Measurements from ENCODE around the gene KRTCAP3. TPM values are rescaled to one million over a fixed set of nuclear protein-coding genes. Genes with fewer than 3 reads are reported as not detected.

KRTCAP3 gene
- total and polyA plus RNA-seq, 2 donors (not counting 1 experiment from before 2014, with no cell fraction given): 0.22 to 0.33 TPM

GRCh38 chr2:27471961-27472360 lies 29.8 kb downstream of the KRTCAP3 start:
- no peaks in the 10 kb centered on the region for H3K9me3 ChIP-seq (ENCODE audit: control insufficient read depth, insufficient read depth, low read depth, low read length)
- no peaks in the 10 kb centered on the region for H3K79me2 ChIP-seq (ENCODE audit: control insufficient read depth, insufficient read depth, low read length)
- no peaks in the 10 kb centered on the region for H3K27me3 ChIP-seq (ENCODE audit: control insufficient read depth, insufficient read depth, low read length)
- no peak for DNase-seq (ENCODE audit: low read depth in 2 of 2)
- H2AFZ ChIP-seq (ENCODE audit: low read length): no peak overlapping the region
- H3K4me2 ChIP-seq (ENCODE audit: extremely low read depth, insufficient read depth, low read length): no peak overlapping the region
- H3K4me1 ChIP-seq (ENCODE audit: control insufficient read depth, extremely low read depth, insufficient read depth, low read length): no peaks in the 10 kb centered on the region
- H3K9ac ChIP-seq (ENCODE audit: insufficient read depth, low read length): no peak overlapping the region
- H3K4me3 ChIP-seq (replicated peaks in 1 of 4; ENCODE audit: control extremely low read depth in 1 of 4, insufficient read depth in 1 of 4, low read depth in 3 of 4, low read length in 4 of 4): no peak overlapping the region
- H4K20me1 ChIP-seq (ENCODE audit: control insufficient read depth, extremely low read depth, insufficient read depth, low read length): no peaks in the 10 kb centered on the region
- no peak overlapping the region for H3K27ac ChIP-seq (ENCODE audit: insufficient read depth, low read length)
- TF ChIP-seq, protein P1, sequence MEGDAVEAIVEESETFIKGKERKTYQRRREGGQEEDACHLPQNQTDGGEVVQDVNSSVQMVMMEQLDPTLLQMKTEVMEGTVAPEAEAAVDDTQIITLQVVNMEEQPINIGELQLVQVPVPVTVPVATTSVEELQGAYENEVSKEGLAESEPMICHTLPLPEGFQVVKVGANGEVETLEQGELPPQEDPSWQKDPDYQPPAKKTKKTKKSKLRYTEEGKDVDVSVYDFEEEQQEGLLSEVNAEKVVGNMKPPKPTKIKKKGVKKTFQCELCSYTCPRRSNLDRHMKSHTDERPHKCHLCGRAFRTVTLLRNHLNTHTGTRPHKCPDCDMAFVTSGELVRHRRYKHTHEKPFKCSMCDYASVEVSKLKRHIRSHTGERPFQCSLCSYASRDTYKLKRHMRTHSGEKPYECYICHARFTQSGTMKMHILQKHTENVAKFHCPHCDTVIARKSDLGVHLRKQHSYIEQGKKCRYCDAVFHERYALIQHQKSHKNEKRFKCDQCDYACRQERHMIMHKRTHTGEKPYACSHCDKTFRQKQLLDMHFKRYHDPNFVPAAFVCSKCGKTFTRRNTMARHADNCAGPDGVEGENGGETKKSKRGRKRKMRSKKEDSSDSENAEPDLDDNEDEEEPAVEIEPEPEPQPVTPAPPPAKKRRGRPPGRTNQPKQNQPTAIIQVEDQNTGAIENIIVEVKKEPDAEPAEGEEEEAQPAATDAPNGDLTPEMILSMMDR (conservative IDR thresholded peaks at IDR 0.05 in 1 of 2, IDR thresholded peaks at IDR 0.05 in 1 of 2; ENCODE audit: low read depth in 1 of 2, low read length in 2 of 2): no peak
- no peak for TF ChIP-seq EZH2 (IDR thresholded peaks at IDR 0.05; ENCODE audit: low read length, missing control alignments)
- peaks cover 3% of the 10 kb centered on the region for H3K36me3 ChIP-seq (ENCODE audit: control insufficient read depth, insufficient read depth, low read length)

DNA sequence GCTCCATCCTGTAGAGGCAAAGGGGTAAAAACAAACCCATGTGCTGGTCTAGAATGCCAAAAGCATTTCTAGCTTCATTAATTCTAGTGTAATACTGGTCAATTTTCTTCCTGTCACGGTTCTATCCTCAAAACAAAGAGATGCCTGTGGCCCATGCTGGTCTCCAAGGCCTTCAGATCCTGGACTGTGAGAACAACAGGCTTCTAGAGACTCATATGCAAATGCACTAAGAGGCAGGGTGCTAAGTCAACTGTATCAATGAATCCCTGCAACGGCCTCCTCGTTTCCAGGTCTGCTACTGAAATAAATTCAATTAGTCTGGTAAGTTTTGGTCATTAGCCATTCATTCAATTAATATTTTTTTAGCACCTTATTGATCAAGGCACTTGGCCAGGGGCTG lies 43.3 kb downstream of the KRTCAP3 start:
- Histone ChIP-seq H3K4me2 (ENCODE audit: extremely low read depth, insufficient read depth, low read length) (no peak overlapping the region), H3K4me1 (ENCODE audit: control insufficient read depth, extremely low read depth, insufficient read depth, low read length) (peaks cover 2% of the 10 kb centered on the region), H3K36me3 (ENCODE audit: control insufficient read depth, insufficient read depth, low read length) (peaks cover 4% of the 10 kb centered on the region), H3K27ac (ENCODE audit: insufficient read depth, low read length) (no peak overlapping the region), H3K4me3 (replicated peaks in 1 of 4; ENCODE audit: control extremely low read depth in 1 of 4, insufficient read depth in 1 of 4, low read depth in 3 of 4, low read length in 4 of 4) (no peak overlapping the region), H3K27me3 (ENCODE audit: control insufficient read depth, insufficient read depth, low read length) (no peaks in the 10 kb centered on the region), H4K20me1 (ENCODE audit: control insufficient read depth, extremely low read depth, insufficient read depth, low read length) (no peaks in the 10 kb centered on the region), H3K9me3 (ENCODE audit: control insufficient read depth, insufficient read depth, low read depth, low read length) (no peaks in the 10 kb centered on the region), H2AFZ (ENCODE audit: low read length) (no peak overlapping the region), H3K9ac (ENCODE audit: insufficient read depth, low read length) (no peak overlapping the region), H3K79me2 (ENCODE audit: control insufficient read depth, insufficient read depth, low read length) (no peaks in the 10 kb centered on the region)
- TF ChIP-seq EZH2 (IDR thresholded peaks at IDR 0.05; ENCODE audit: low read length, missing control alignments): no peak
- TF ChIP-seq, protein P1 (conservative IDR thresholded peaks at IDR 0.05 in 1 of 2, IDR thresholded peaks at IDR 0.05 in 1 of 2; ENCODE audit: low read depth in 1 of 2, low read length in 2 of 2): no peak
- no peak for DNase-seq (ENCODE audit: low read depth in 2 of 2)

DNA sequence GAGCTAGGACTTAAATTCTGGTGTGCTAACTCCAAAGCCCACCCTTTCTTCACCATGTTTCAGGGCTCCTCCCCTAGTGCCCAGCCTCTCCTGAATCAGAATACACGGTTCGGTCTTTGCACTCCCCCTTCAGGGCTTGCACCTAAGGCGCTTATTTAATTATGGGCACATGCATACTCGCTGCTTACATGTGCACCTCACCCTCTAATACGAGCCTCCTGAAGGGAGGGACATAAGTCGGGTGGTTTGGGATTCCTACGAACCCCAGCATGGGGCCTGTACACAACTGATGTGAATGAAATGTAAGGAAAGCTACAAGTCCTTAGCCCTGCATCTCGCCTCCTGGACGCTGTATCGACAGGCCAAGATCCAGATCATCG lies 46.9 kb downstream of the KRTCAP3 start:
- H3K4me3 ChIP-seq (replicated peaks in 1 of 4; ENCODE audit: control extremely low read depth in 1 of 4, insufficient read depth in 1 of 4, low read depth in 3 of 4, low read length in 4 of 4): peak overlapping the region; percentile 71 to 96 (median 88)
- H4K20me1 ChIP-seq (ENCODE audit: control insufficient read depth, extremely low read depth, insufficient read depth, low read length): no peaks in the 10 kb centered on the region
- peaks cover 2% of the 10 kb centered on the region for H3K4me1 ChIP-seq (ENCODE audit: control insufficient read depth, extremely low read depth, insufficient read depth, low read length)
- H3K79me2 ChIP-seq (ENCODE audit: control insufficient read depth, insufficient read depth, low read length): no peaks in the 10 kb centered on the region
- H3K36me3 ChIP-seq (ENCODE audit: control insufficient read depth, insufficient read depth, low read length): peaks cover 2% of the 10 kb centered on the region
- peak overlapping the region; percentile 77 for H3K27ac ChIP-seq (ENCODE audit: insufficient read depth, low read length)
- H2AFZ ChIP-seq (ENCODE audit: low read length): peak overlapping the region; percentile 99
- TF ChIP-seq, protein P1 (conservative IDR thresholded peaks at IDR 0.05 in 1 of 2, IDR thresholded peaks at IDR 0.05 in 1 of 2; ENCODE audit: low read depth in 1 of 2, low read length in 2 of 2): no peak
- TF ChIP-seq EZH2 (IDR thresholded peaks at IDR 0.05; ENCODE audit: low read length, missing control alignments): no peak
- no peaks in the 10 kb centered on the region for H3K9me3 ChIP-seq (ENCODE audit: control insufficient read depth, insufficient read depth, low read depth, low read length)
- H3K4me2 ChIP-seq (ENCODE audit: extremely low read depth, insufficient read depth, low read length): peak overlapping the region; percentile 100
- DNase-seq (ENCODE audit: low read depth in 2 of 2): peak; percentile 26 to 32
- peak overlapping the region; percentile 68 for H3K9ac ChIP-seq (ENCODE audit: insufficient read depth, low read length)
- no peaks in the 10 kb centered on the region for H3K27me3 ChIP-seq (ENCODE audit: control insufficient read depth, insufficient read depth, low read length)

Measured in fibroblast of lung (primary cell).